Calu3 (cell line): ENCODE results near the gene RTN4R. TPM values are rescaled to one million over a fixed set of nuclear protein-coding genes. Genes with fewer than 3 reads are reported as not detected.
A peak's percentile ranks its signal among the peaks of the same experiment; 100 is the strongest.

Source experiments
- BruUV-seq: library from RNA; stranded (reverse); fragments of 400-500 nt; replicated peaks from 2 replicates; lab custom pipeline; 2021; lab: Mats Ljungman, UMichigan
- CTCF ChIA-PET: fragments of 300-600 bp; sonication (Branson Sonifier 250); formaldehyde crosslinking; loops from one replicate; lab custom pipeline; 2022; ENCODE audit warnings: antibody characterized with exemption; lab: Charles Lee
- DNase-seq: peaks from one replicate; pipeline ENCODE4 v3.0.0; 2022
- H3K27ac Mint-ChIP-seq: one replicate; pipeline ENCODE4 v1.8.0; 2022; ENCODE audit warnings: mixed read lengths; ENCODE audit not compliant: unreplicated experiment
- H3K27me3 Mint-ChIP-seq: one replicate; pipeline ENCODE4 v1.8.0; 2022; ENCODE audit warnings: mixed read lengths; ENCODE audit not compliant: unreplicated experiment
- H3K36me3 Mint-ChIP-seq: one replicate; pipeline ENCODE4 v1.8.0; 2022; ENCODE audit warnings: mild to moderate bottlenecking, moderate library complexity, mixed read lengths; ENCODE audit not compliant: insufficient read depth, unreplicated experiment
- H3K4me1 Mint-ChIP-seq: one replicate; pipeline ENCODE4 v1.8.0; 2022; ENCODE audit warnings: mild to moderate bottlenecking, low read depth, mixed read lengths; ENCODE audit not compliant: unreplicated experiment
- H3K4me3 Mint-ChIP-seq: one replicate; pipeline ENCODE4 v1.8.0; 2022; ENCODE audit warnings: mild to moderate bottlenecking, low read depth, moderate library complexity, mixed read lengths; ENCODE audit not compliant: unreplicated experiment
- H3K9me3 Mint-ChIP-seq: one replicate; pipeline ENCODE4 v1.8.0; 2022; ENCODE audit warnings: low read depth, mixed read lengths; ENCODE audit not compliant: unreplicated experiment
- intact Hi-C: fragments of 100-400 bp; cut with micrococcal nuclease; formaldehyde crosslinking; loops from one replicate; pipeline ENCODE4 v1.10.0; 2022; ENCODE audit not compliant: unreplicated experiment
- total RNA-seq: library from RNA; stranded (reverse); gene quantifications from 2 replicates; pipeline ENCODE4 v1.2.3, GENCODE V29; 2022
- TF ChIP-seq, protein P1 (sequence below): fragments of 200-600 bp; IDR thresholded peaks from one replicate; pipeline ENCODE4 v1.8.0; 2022; ENCODE audit warnings: antibody characterized with exemption; ENCODE audit not compliant: unreplicated experiment

The RTN4R gene
- total RNA-seq, 1 experiment from 2014 or later = 4.1 TPM

- intact Hi-C loops = no loop called here
- no peaks in the 10 kb centered on the region for H3K36me3 Mint-ChIP-seq
- CTCF ChIA-PET = interaction anchor here (0.8 kb wide), 1 partner anchor 20 kb away, joined by 3 read pairs; no protein-coding TSS in a partner anchor
These were observed 9.4 kb downstream of the RTN4R start for GRCh38 chr22:20258584-20259326.

DNA sequence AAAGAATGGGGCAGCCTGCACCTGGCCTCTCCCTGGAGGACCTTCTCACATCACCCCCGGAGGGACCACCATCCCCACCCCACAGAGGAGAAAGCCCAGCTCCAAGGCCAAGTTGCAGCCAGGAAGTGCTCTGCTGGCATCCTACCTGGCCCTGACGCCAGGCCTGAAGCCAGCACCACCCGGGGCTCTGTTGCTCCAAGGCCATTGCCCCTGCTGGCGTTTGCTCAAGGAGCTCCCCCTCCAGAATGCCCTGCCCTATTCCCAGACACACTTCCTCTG is 10.2 kb downstream of the RTN4R start:
- Mint-ChIP-seq H3K27ac (no peak overlapping the region), H3K27me3 (no peaks in the 10 kb centered on the region), H3K9me3 (no peaks in the 10 kb centered on the region), H3K4me1 (no peaks in the 10 kb centered on the region), H3K4me3 (no peak overlapping the region), H3K36me3 (no peaks in the 10 kb centered on the region)
- TF ChIP-seq, protein P1, sequence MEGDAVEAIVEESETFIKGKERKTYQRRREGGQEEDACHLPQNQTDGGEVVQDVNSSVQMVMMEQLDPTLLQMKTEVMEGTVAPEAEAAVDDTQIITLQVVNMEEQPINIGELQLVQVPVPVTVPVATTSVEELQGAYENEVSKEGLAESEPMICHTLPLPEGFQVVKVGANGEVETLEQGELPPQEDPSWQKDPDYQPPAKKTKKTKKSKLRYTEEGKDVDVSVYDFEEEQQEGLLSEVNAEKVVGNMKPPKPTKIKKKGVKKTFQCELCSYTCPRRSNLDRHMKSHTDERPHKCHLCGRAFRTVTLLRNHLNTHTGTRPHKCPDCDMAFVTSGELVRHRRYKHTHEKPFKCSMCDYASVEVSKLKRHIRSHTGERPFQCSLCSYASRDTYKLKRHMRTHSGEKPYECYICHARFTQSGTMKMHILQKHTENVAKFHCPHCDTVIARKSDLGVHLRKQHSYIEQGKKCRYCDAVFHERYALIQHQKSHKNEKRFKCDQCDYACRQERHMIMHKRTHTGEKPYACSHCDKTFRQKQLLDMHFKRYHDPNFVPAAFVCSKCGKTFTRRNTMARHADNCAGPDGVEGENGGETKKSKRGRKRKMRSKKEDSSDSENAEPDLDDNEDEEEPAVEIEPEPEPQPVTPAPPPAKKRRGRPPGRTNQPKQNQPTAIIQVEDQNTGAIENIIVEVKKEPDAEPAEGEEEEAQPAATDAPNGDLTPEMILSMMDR = no peak
- intact Hi-C loops = no loop called here
- DNase-seq = no peak
- CTCF ChIA-PET = interaction anchor here (0.8 kb wide), 1 partner anchor 19 kb away, joined by 3 read pairs; no protein-coding TSS in a partner anchor
- BruUV-seq = no TSS peak

More at GRCh38 chr22:20258584-20259326, 9.4 kb downstream of the RTN4R start:
- BruUV-seq = no TSS peak
- Mint-ChIP-seq H3K27ac (no peak overlapping the region), H3K4me3 (no peak overlapping the region), H3K9me3 (no peaks in the 10 kb centered on the region), H3K4me1 (no peaks in the 10 kb centered on the region), H3K27me3 (no peaks in the 10 kb centered on the region)
- no peak for DNase-seq
- TF ChIP-seq, protein P1 = peak; percentile 47

DNA sequence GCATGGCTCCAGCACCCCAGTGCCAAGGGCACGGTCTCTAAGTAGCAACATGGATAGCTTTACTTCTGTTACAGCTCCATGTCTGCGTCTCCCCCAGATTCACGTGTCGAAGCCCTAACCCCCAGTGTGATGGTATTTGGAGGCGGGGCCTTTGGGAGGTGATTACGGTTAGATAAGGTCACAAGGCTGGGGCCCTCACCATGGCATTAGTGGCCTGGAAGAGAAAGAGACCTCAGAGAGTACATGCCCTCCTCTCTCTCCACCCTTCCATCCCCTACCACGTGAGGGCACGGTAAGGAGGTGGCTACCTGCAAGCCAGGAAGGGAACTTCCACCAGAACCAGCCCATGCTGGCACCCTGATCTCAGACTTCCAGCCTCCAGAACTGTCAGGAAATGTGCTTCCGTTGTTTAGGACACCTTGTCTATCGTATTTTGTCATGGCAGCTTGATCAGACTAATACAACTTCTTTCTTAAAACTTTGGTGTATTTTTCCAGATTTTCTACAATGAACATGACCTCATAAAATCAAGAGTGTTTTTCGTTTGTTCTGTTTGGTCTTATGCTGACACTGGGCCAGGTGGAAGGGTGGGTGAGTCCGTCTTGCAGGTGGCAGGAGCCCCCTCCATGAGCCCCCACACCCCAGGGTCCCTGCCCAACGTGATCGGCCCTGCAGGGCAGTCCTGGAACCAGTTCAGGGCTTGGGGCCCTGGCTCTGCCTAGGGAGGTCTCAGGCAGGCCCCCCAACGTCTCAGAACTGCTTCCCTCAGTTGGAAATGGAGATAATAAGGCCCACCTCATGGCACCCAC is 10.7 kb downstream of the RTN4R start:
- TF ChIP-seq, protein P1 = no peak
- H3K4me1 Mint-ChIP-seq = no peaks in the 10 kb centered on the region
- H3K27me3 Mint-ChIP-seq = no peaks in the 10 kb centered on the region
- no peaks in the 10 kb centered on the region for H3K36me3 Mint-ChIP-seq
- H3K9me3 Mint-ChIP-seq = no peaks in the 10 kb centered on the region
- no peak overlapping the region for H3K4me3 Mint-ChIP-seq
- CTCF ChIA-PET = no interaction called here
- BruUV-seq = no TSS peak
- no peak overlapping the region for H3K27ac Mint-ChIP-seq
- intact Hi-C loops = no loop called here
- DNase-seq = no peak

DNA sequence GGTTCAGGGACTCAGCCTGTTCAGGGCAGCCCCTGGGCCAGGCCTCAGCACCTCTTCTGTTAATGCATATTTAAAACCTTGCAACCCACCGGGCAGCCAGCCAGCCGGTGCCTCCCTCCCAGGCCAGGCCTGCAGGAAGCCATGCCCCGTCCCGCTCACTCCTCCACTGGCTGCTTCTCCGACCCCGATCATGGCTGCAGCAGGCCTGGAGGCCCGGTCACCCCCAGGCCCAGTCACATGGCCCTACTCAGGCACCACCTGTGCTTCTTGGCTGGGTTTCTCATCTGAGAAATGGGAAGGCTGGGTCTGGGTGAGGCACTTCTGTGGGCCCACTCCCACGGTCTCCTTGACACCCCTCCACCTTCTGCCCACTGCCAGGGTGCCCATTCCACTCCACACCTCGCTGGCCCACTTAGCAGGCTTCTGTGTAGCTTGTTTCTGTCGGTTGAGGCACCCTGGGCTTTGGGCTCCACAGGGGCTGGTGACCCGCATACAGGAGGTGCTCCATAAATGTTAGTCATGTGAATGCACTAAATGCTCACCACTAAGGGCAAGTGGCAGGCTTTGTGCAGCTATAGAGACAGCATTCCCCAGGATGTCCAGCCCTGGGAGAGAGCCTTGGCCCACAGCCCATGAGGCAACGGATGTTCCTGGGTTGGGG is 11.4 kb downstream of the RTN4R start:
- no peaks in the 10 kb centered on the region for H3K4me1 Mint-ChIP-seq

More for the DNA sequence above, 11.4 kb downstream of the RTN4R start:
- no peak for DNase-seq
- Mint-ChIP-seq H3K9me3 (no peaks in the 10 kb centered on the region), H3K27me3 (no peaks in the 10 kb centered on the region), H3K4me3 (no peak overlapping the region), H3K36me3 (no peaks in the 10 kb centered on the region), H3K27ac (no peak overlapping the region)
- CTCF ChIA-PET = no interaction called here
- no TSS peak for BruUV-seq
- intact Hi-C loops = no loop called here
- TF ChIP-seq, protein P1 = no peak
